OCI-LY7 (cell line): ENCODE measurements around the gene AWAT2. TPM values are rescaled to one million over a fixed set of nuclear protein-coding genes. Genes with fewer than 3 reads are reported as not detected.

Experiments used
- BruUV-seq: library from RNA; stranded (reverse); fragments of 400-500 nt; replicated peaks from 2 replicates; lab custom pipeline; 2021; lab: Mats Ljungman, UMichigan
- CTCF ChIA-PET: fragments of 300-600 bp; sonication (Branson Sonifier 250); formaldehyde crosslinking; loops from one replicate; lab custom pipeline; 2022; ENCODE audit warnings: antibody characterized with exemption; ENCODE audit not compliant: unreplicated experiment; lab: Charles Lee
- POLR2A ChIA-PET: fragments of 300-600 bp; sonication (Branson Sonifier 250); formaldehyde crosslinking; loops from one replicate; lab custom pipeline; 2022; ENCODE audit warnings: antibody characterized with exemption; lab: Charles Lee
- DNase-seq: peaks from one replicate; pipeline ENCODE4 v3.0.0-alpha.2; 2015; ENCODE audit warnings: low spot score
- H2AFZ ChIP-seq: fragments of 200-600 bp; sonication (generic), shearing (Covaris generic); 2 replicates; pipeline ENCODE4 v1.6.1; 2014; ENCODE audit warnings: mild to moderate bottlenecking, antibody characterized with exemption, low read length, moderate library complexity
- H3K27ac ChIP-seq: fragments of 200-600 bp; sonication (generic); 2 replicates; pipeline ENCODE4 v1.5.1; 2014; ENCODE audit warnings: mixed run types, low read depth, mild to moderate bottlenecking, moderate library complexity, low read length, inconsistent platforms; ENCODE audit not compliant: poor library complexity, severe bottlenecking
- H3K36me3 ChIP-seq: fragments of 200-600 bp; sonication (generic); 2 replicates; pipeline ENCODE4 v1.6.1; 2014; ENCODE audit warnings: mild to moderate bottlenecking, antibody characterized with exemption, low read length, moderate library complexity, mixed read lengths; ENCODE audit not compliant: insufficient read depth
- H3K4me1 ChIP-seq: fragments of 200-600 bp; sonication (generic); 2 replicates; pipeline ENCODE4 v1.5.1; 2014; ENCODE audit warnings: mild to moderate bottlenecking, low read length; ENCODE audit not compliant: insufficient read depth, poor library complexity, severe bottlenecking
- H3K4me2 ChIP-seq: fragments of 200-600 bp; sonication (generic); 2 replicates; pipeline ENCODE4 v1.6.1; 2014; ENCODE audit warnings: mild to moderate bottlenecking, low read length
- H3K4me3 ChIP-seq: fragments of 200-600 bp; sonication (generic); 2 replicates; pipeline ENCODE4 v1.5.1; 2014; ENCODE audit warnings: mild to moderate bottlenecking, low read depth, low read length; ENCODE audit not compliant: poor library complexity, severe bottlenecking
- H3K79me2 ChIP-seq: fragments of 200-600 bp; sonication (generic); 2 replicates; pipeline ENCODE4 v1.6.1; 2016; ENCODE audit warnings: low read depth, mild to moderate bottlenecking, low read length, moderate library complexity, mixed read lengths; ENCODE audit not compliant: insufficient read depth
- H3K9me2 ChIP-seq: fragments of 200-600 bp; sonication (generic); 2 replicates; pipeline ENCODE4 v1.6.1; 2016; ENCODE audit warnings: mild to moderate bottlenecking, low read length, mixed read lengths; ENCODE audit not compliant: insufficient read depth
- H3K9me3 ChIP-seq: fragments of 200-600 bp; sonication (generic); 2 replicates; pipeline ENCODE4 v1.6.1; 2014; ENCODE audit warnings: mild to moderate bottlenecking, mixed run types, low read length, mixed read lengths
- H4K20me1 ChIP-seq: fragments of 200-600 bp; sonication (generic); 2 replicates; pipeline ENCODE4 v1.6.1; 2014; ENCODE audit warnings: mild to moderate bottlenecking, antibody characterized with exemption, low read length, moderate library complexity, mixed read lengths; ENCODE audit not compliant: insufficient read depth
- CTCF ChIP-seq: fragments of 200-600 bp; sonication (generic); conservative IDR thresholded peaks from 2 replicates; pipeline ENCODE4 v1.5.1; 2014; ENCODE audit warnings: mild to moderate bottlenecking, antibody characterized with exemption, low read length, moderate library complexity, mixed read lengths
- EZH2phosphoT487 ChIP-seq: fragments of 200-600 bp; sonication (generic); IDR thresholded peaks from 2 replicates; pipeline ENCODE4 v1.6.1; 2018; ENCODE audit warnings: low read depth, borderline replicate concordance, mild to moderate bottlenecking, mixed run types, antibody characterized with exemption, low read length, moderate library complexity, mixed read lengths
- intact Hi-C: fragments of 100-400 bp; cut with micrococcal nuclease; formaldehyde crosslinking; loops from one replicate; pipeline ENCODE4 v1.10.0; 2022; ENCODE audit not compliant: unreplicated experiment
- total RNA-seq, 2 experiments: library from RNA; depleted of rRNA in 1 of 2; stranded (reverse); fragments of >200 nt in 1 of 2; shearing (Covaris generic) in 1 of 2; gene quantifications; 2 replicates each; pipeline ENCODE4 v1.2.3, GENCODE V29; 2014 to 2022

The AWAT2 gene
- total RNA-seq, 2 experiments from 2014 or later = not detected

- Histone ChIP-seq H2AFZ (no peak overlapping the region), H3K4me3 (no peak overlapping the region), H3K9me2 (no peaks in the 10 kb centered on the region), H3K36me3 (no peaks in the 10 kb centered on the region), H3K4me2 (no peak overlapping the region), H3K9me3 (no peaks in the 10 kb centered on the region), H3K27ac (no peak overlapping the region), H3K4me1 (no peaks in the 10 kb centered on the region), H4K20me1 (no peaks in the 10 kb centered on the region), H3K79me2 (no peaks in the 10 kb centered on the region)
- no peak for TF ChIP-seq CTCF
- no peak for TF ChIP-seq EZH2phosphoT487
- CTCF ChIA-PET = no interaction called here
- no peak for DNase-seq
- no TSS peak for BruUV-seq
- intact Hi-C loops = no loop called here
- POLR2A ChIA-PET = interaction anchor here (0.6 kb wide), 1 partner anchor 419 kb away, joined by 3 read pairs; no protein-coding TSS in a partner anchor
These were observed 38.3 kb upstream of the AWAT2 start for GRCh38 chrX:70087857-70088630.

- CTCF ChIA-PET = no interaction called here
- H2AFZ ChIP-seq = no peak overlapping the region
- H3K4me1 ChIP-seq = no peaks in the 10 kb centered on the region
- TF ChIP-seq CTCF (no peak), EZH2phosphoT487 (no peak)
- H3K4me3 ChIP-seq = no peak overlapping the region
- no peaks in the 10 kb centered on the region for H3K79me2 ChIP-seq
- H3K36me3 ChIP-seq = no peaks in the 10 kb centered on the region
- intact Hi-C loops = no loop called here
- no peak overlapping the region for H3K4me2 ChIP-seq
- no peaks in the 10 kb centered on the region for H3K9me2 ChIP-seq
- H3K9me3 ChIP-seq = no peaks in the 10 kb centered on the region
- no peak overlapping the region for H3K27ac ChIP-seq
- H4K20me1 ChIP-seq = no peaks in the 10 kb centered on the region
- POLR2A ChIA-PET = no interaction called here
- DNase-seq = no peak
- no TSS peak for BruUV-seq
These were observed 35.0 kb upstream of the AWAT2 start for GRCh38 chrX:70084592-70085240.

- no peaks in the 10 kb centered on the region for H3K9me3 ChIP-seq
- no peaks in the 10 kb centered on the region for H4K20me1 ChIP-seq
- POLR2A ChIA-PET = no interaction called here
- H3K79me2 ChIP-seq = no peaks in the 10 kb centered on the region
- no TSS peak for BruUV-seq
- H3K9me2 ChIP-seq = no peaks in the 10 kb centered on the region
- TF ChIP-seq CTCF (no peak), EZH2phosphoT487 (no peak)
- H3K4me3 ChIP-seq = no peak overlapping the region
- no peak overlapping the region for H3K4me2 ChIP-seq
- DNase-seq = no peak
- CTCF ChIA-PET = no interaction called here
- H3K36me3 ChIP-seq = no peaks in the 10 kb centered on the region
- no peak overlapping the region for H2AFZ ChIP-seq
- intact Hi-C loops = no loop called here
- H3K27ac ChIP-seq = no peak overlapping the region
- no peaks in the 10 kb centered on the region for H3K4me1 ChIP-seq
These were observed 33.0 kb upstream of the AWAT2 start for GRCh38 chrX:70082723-70083122.
